ENCODE measurements around the gene SNUPN. TPM values are rescaled to one million over a fixed set of nuclear protein-coding genes. Genes with fewer than 3 reads are reported as not detected.

The SNUPN gene
- total and polyA plus RNA-seq, 2 donors (not counting 1 experiment from before 2014, with no cell fraction given) = 10.5 to 23.5 TPM

DNA sequence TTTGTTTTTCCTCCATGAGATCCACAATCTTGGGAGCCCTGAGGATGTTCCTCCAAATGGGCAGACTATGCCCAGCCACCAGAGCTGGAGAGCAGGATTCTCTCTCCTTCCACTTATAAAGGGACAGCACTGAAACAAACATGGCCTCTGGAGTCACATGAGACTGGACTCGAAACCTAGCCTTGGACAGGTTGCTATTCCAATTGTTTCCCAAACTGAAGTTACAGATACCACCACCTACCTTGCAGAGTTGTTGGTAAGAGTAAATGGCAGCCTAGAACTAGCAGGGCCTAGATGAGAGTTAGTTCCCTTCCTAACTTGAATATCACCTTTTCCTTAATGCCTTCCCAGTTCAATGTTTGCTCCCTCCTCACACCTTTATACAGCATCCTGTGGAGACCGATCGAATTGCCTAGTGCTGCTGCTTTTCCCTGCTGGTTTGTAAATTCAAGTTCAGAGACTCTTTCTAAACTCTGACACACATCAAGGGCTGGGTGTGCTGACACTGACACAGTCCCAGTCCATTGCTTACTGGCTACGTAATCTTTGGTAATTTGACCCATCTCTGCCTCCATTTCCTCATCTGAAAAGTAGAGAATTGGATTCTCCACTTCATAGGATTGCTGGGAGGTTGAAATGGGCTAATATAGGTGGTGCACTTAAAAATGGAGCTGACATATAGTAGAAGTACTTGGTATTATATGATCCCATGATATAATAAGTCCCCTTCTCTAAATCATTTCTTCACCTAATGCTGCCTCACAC, 11.9 kb upstream of the SNUPN start:
- Mint-ChIP-seq H3K9me3 (ENCODE audit: insufficient read depth) (no peaks in the 10 kb centered on the region), H3K27ac (peak overlapping the region; percentile 24), H3K4me3 (peak overlapping the region; percentile 30), H3K27me3 (no peaks in the 10 kb centered on the region), H3K4me1 (peaks cover 40% of the 10 kb centered on the region)
- TF ChIP-seq, protein P1, sequence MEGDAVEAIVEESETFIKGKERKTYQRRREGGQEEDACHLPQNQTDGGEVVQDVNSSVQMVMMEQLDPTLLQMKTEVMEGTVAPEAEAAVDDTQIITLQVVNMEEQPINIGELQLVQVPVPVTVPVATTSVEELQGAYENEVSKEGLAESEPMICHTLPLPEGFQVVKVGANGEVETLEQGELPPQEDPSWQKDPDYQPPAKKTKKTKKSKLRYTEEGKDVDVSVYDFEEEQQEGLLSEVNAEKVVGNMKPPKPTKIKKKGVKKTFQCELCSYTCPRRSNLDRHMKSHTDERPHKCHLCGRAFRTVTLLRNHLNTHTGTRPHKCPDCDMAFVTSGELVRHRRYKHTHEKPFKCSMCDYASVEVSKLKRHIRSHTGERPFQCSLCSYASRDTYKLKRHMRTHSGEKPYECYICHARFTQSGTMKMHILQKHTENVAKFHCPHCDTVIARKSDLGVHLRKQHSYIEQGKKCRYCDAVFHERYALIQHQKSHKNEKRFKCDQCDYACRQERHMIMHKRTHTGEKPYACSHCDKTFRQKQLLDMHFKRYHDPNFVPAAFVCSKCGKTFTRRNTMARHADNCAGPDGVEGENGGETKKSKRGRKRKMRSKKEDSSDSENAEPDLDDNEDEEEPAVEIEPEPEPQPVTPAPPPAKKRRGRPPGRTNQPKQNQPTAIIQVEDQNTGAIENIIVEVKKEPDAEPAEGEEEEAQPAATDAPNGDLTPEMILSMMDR (IDR thresholded peaks at IDR 0.05) = no peak
- no peak for TF ChIP-seq EZH2 (IDR thresholded peaks at IDR 0.05; ENCODE audit: borderline replicate concordance, insufficient read depth, low read depth, low read length, poor library complexity, severe bottlenecking)
- Histone ChIP-seq H3K4me1 (ENCODE audit: control insufficient read depth in 2 of 2, insufficient read depth in 2 of 2, low read length in 2 of 2) (peaks cover 29 to 36% of the 10 kb centered on the region in 2 donors), H3K9ac (ENCODE audit: low read length) (no peak overlapping the region), H3K79me2 (ENCODE audit: control insufficient read depth, insufficient read depth, low read length) (peaks cover 40% of the 10 kb centered on the region), H3K27me3 (replicated peaks in 1 of 4; ENCODE audit: control extremely low read depth in 1 of 4, control insufficient read depth in 3 of 4, insufficient read depth in 4 of 4, low read length in 3 of 4) (no peaks in the 10 kb centered on the region), H3K4me2 (replicated peaks; ENCODE audit: low read depth, low read length, poor library complexity, severe bottlenecking) (peak overlapping the region; percentile 97), H3K4me3 (ENCODE audit: control extremely low read depth in 1 of 5, extremely low read depth in 1 of 5, insufficient read depth in 1 of 5, low read depth in 2 of 5, low read length in 4 of 5) (no peak overlapping the region), H2AFZ (ENCODE audit: insufficient read depth, low read depth, low read length, poor library complexity, severe bottlenecking) (no peak overlapping the region), H3K27ac (ENCODE audit: low read length in 2 of 2) (no peak overlapping the region), H3K9me3 (ENCODE audit: control extremely low read depth in 1 of 3, control insufficient read depth in 2 of 3, insufficient read depth in 1 of 3, low read length in 2 of 3) (no peaks in the 10 kb centered on the region), H3K36me3 (replicated peaks in 1 of 2; ENCODE audit: control extremely low read depth in 1 of 2, control insufficient read depth in 1 of 2, extremely low read depth in 1 of 2, insufficient read depth in 2 of 2, low read length in 1 of 2) (peaks cover 0 to 10% of the 10 kb centered on the region in 2 experiments), H4K20me1 (ENCODE audit: control insufficient read depth, insufficient read depth, low read length, poor library complexity, severe bottlenecking) (peaks cover 25% of the 10 kb centered on the region)
- POLR2A ChIA-PET = interaction anchor here (4.5 kb wide), 1 partner anchor 12 kb away, joined by 38 read pairs; the partner anchor contains the start of gene SNUPN
- CTCF ChIA-PET = interaction anchor here (1.0 to 1.5 kb wide), 2 partner anchors 9 to 12 kb away, joined by 3 to 4 read pairs; partner anchors contain the start of gene SNUPN
- WGBS (ENCODE audit: insufficient coverage) = 88% methylated on average over 2 of the region's 4 CpGs
- DNase-seq (no peak), ATAC-seq (ENCODE audit: low read depth) (no peak)
- intact Hi-C loops (cut with micrococcal nuclease) = loop anchor here (10.0 kb wide), 1 partner anchor 1643 kb away; the partner anchor contains the start of genes PML and STOML1

DNA sequence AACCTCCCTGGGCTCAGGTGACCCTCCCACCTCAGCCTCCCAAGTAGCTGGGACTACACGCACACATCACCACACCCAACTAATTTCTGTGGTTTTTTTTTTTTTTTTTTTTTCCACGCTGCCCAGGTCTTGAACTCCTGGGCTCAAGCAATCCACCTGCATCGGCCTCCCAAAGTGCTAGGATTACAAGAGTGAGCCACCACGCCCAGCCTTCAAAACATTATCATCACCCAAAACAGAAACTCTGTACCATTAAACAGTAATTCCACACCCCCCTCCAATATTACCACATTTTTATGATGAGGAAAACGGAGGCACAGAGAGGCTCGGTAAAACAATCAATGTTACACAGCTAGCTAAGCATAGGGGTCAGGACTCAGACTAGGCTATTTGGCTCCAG, 10.5 kb upstream of the SNUPN start:
- Mint-ChIP-seq H3K27ac (no peak overlapping the region), H3K9me3 (ENCODE audit: insufficient read depth) (no peaks in the 10 kb centered on the region), H3K4me3 (no peak overlapping the region), H3K4me1 (peaks cover 35% of the 10 kb centered on the region), H3K27me3 (no peaks in the 10 kb centered on the region)
- no peak overlapping the region for H3K4me2 ChIP-seq (replicated peaks; ENCODE audit: low read depth, low read length, poor library complexity, severe bottlenecking)
- no peak for TF ChIP-seq EZH2 (IDR thresholded peaks at IDR 0.05; ENCODE audit: borderline replicate concordance, insufficient read depth, low read depth, low read length, poor library complexity, severe bottlenecking)
- TF ChIP-seq, protein P1 (IDR thresholded peaks at IDR 0.05) = no peak
- no peaks in the 10 kb centered on the region for H3K9me3 ChIP-seq (ENCODE audit: control extremely low read depth in 1 of 3, control insufficient read depth in 2 of 3, insufficient read depth in 1 of 3, low read length in 2 of 3)
- intact Hi-C loops (cut with micrococcal nuclease) = loop anchor here (10.0 kb wide), 1 partner anchor 1641 kb away; the partner anchor contains the start of genes PML and STOML1
- 97% methylated on average over 4 of the region's 6 CpGs for WGBS (ENCODE audit: insufficient coverage)
- H3K27ac ChIP-seq (ENCODE audit: low read length in 2 of 2) = no peak overlapping the region
- no peak overlapping the region for H3K4me3 ChIP-seq (ENCODE audit: control extremely low read depth in 1 of 5, extremely low read depth in 1 of 5, insufficient read depth in 1 of 5, low read depth in 2 of 5, low read length in 4 of 5)
- ATAC-seq (ENCODE audit: low read depth) = no peak
- H3K27me3 ChIP-seq (replicated peaks in 1 of 4; ENCODE audit: control extremely low read depth in 1 of 4, control insufficient read depth in 3 of 4, insufficient read depth in 4 of 4, low read length in 3 of 4) = no peaks in the 10 kb centered on the region
- peaks cover 25% of the 10 kb centered on the region for H4K20me1 ChIP-seq (ENCODE audit: control insufficient read depth, insufficient read depth, low read length, poor library complexity, severe bottlenecking)
- peaks cover 40% of the 10 kb centered on the region for H3K79me2 ChIP-seq (ENCODE audit: control insufficient read depth, insufficient read depth, low read length)
- H3K9ac ChIP-seq (ENCODE audit: low read length) = no peak overlapping the region
- peaks cover 28 to 34% of the 10 kb centered on the region in 2 donors for H3K4me1 ChIP-seq (ENCODE audit: control insufficient read depth in 2 of 2, insufficient read depth in 2 of 2, low read length in 2 of 2)
- H3K36me3 ChIP-seq (replicated peaks in 1 of 2; ENCODE audit: control extremely low read depth in 1 of 2, control insufficient read depth in 1 of 2, extremely low read depth in 1 of 2, insufficient read depth in 2 of 2, low read length in 1 of 2) = peaks cover 0 to 10% of the 10 kb centered on the region in 2 experiments
- POLR2A ChIA-PET = no interaction called here
- CTCF ChIA-PET = interaction anchor here (0.6 to 1.0 kb wide), 2 partner anchors 39 to 48 kb away, joined by 3 read pairs; no protein-coding TSS in a partner anchor
- no peak overlapping the region for H2AFZ ChIP-seq (ENCODE audit: insufficient read depth, low read depth, low read length, poor library complexity, severe bottlenecking)
- no peak for DNase-seq
